Measurements from ENCODE around the gene VIT. TPM values are rescaled to one million over a fixed set of nuclear protein-coding genes. Genes with fewer than 3 reads are reported as not detected.

Gene VIT
- total and polyA plus RNA-seq, 9 donors: 2.9 to 29.7 (median 19.4) TPM

DNA sequence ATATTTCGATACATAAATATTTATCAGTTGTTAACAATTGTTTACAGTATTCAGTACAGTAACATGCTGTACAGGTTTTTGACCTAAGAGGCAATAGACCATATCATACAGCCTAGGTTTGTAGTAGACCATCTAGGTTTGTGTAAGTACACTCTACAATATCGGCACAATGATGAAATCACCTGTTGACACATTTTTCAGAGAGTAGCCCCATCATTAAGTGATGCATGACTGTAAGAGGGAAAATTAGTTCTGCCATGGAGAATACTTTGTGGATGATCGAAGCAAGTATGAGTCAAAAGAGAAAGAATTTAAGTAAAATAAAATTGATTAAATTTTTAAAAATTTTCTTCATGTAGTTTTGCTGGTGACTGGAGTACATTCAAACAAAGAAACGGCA, 32.6 kb downstream of the VIT start:
- Histone ChIP-seq H3K27me3 (no peaks in the 10 kb centered on the region), H3K27ac (no peak overlapping the region), H3K4me1 (ENCODE audit: insufficient read depth) (no peaks in the 10 kb centered on the region), H3K4me3 (no peak overlapping the region), H3K9me3 (no peaks in the 10 kb centered on the region), H3K36me3 (no peaks in the 10 kb centered on the region)
- intact Hi-C loops (cut with DNase I): no loop called here
- TF ChIP-seq EP300 (IDR thresholded peaks at IDR 0.05): no peak
- TF ChIP-seq, protein P1, sequence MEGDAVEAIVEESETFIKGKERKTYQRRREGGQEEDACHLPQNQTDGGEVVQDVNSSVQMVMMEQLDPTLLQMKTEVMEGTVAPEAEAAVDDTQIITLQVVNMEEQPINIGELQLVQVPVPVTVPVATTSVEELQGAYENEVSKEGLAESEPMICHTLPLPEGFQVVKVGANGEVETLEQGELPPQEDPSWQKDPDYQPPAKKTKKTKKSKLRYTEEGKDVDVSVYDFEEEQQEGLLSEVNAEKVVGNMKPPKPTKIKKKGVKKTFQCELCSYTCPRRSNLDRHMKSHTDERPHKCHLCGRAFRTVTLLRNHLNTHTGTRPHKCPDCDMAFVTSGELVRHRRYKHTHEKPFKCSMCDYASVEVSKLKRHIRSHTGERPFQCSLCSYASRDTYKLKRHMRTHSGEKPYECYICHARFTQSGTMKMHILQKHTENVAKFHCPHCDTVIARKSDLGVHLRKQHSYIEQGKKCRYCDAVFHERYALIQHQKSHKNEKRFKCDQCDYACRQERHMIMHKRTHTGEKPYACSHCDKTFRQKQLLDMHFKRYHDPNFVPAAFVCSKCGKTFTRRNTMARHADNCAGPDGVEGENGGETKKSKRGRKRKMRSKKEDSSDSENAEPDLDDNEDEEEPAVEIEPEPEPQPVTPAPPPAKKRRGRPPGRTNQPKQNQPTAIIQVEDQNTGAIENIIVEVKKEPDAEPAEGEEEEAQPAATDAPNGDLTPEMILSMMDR (IDR thresholded peaks at IDR 0.05): no peak
- TF ChIP-seq POLR2A (IDR thresholded peaks at IDR 0.05): no peak
- DNase-seq: no peak
- 63 to 69% (median 66%) methylated on average over 4 of the region's 4 CpGs for WGBS, 3 donors

DNA sequence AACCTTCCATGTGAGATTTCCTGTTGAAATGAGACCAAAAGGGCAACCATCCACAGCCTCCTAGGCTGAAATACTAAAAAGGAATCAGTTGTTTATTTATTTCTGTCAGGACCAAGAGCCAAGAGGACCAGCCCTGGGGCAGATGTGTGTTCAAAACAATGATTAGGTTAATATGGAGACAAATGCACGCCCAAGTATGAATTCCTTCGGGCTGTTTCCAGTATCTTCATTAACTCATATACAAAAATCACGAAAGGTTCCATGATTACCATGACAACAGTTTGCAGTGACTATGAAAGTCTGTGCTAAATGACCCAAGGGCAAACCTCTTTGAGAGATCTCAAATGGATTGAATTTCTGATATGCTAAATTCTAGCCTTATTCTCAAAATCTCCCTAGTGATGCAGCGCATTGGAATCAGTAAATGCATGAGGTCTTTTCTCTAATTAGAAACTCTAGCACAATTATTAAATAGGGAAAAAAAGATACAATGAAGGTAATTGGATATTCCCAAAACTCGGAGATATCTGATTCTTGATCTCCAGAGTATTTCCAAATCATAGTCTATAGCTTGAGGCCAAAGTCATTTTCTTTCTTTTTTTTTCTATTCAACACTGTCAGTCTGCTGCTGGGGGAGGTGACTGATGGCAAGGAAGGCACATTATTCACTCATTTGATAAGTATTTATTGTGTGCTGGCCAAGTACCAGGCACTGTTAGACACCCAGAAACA, 35.6 kb downstream of the VIT start:
- TF ChIP-seq EP300 (IDR thresholded peaks at IDR 0.05) (no peak), POLR2A (IDR thresholded peaks at IDR 0.05) (no peak)
- TF ChIP-seq, protein P1 (IDR thresholded peaks at IDR 0.05): no peak

DNA sequence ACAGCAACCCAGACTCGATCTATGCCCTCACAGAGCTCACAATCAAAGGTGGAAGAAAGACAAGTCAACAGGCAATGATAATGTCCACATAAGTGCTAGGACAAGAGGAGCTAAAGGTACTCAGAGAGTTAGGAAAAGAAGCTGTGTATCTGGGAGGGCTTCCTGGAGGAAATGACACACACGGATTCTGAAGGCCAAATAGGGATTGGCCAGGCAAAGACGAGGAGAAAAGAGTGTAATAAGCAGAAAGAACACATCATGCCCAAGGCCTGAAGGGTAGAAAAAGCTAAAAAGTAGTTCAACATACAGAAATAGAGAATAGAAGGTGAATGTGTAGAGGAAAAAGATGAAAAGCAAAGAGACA, 36.1 kb downstream of the VIT start:
- H3K27me3 ChIP-seq: no peaks in the 10 kb centered on the region
- no peak overlapping the region for H3K27ac ChIP-seq
- no peak for TF ChIP-seq POLR2A (IDR thresholded peaks at IDR 0.05)
- no peak for TF ChIP-seq EP300 (IDR thresholded peaks at IDR 0.05)
- TF ChIP-seq, protein P1 (IDR thresholded peaks at IDR 0.05): no peak
- no peaks in the 10 kb centered on the region for H3K4me1 ChIP-seq (ENCODE audit: insufficient read depth)
- intact Hi-C loops (cut with DNase I): no loop called here
- H3K4me3 ChIP-seq: no peak overlapping the region
- 85 to 92% (median 86%) methylated on average over 3 of the region's 3 CpGs for whole genome bisulfite sequencing, 3 donors
- H3K9me3 ChIP-seq: no peaks in the 10 kb centered on the region
- no peak for DNase-seq
- H3K36me3 ChIP-seq: no peaks in the 10 kb centered on the region

More for the DNA sequence above, 35.6 kb downstream of the VIT start:
- intact Hi-C loops (cut with DNase I): no loop called here
- Histone ChIP-seq H3K27ac (no peak overlapping the region), H3K9me3 (no peaks in the 10 kb centered on the region), H3K4me3 (no peak overlapping the region), H3K27me3 (no peaks in the 10 kb centered on the region), H3K4me1 (ENCODE audit: insufficient read depth) (no peaks in the 10 kb centered on the region), H3K36me3 (no peaks in the 10 kb centered on the region)
- WGBS, 3 donors: 55 to 69% (median 66%) methylated on average over 5 of the region's 5 CpGs
- DNase-seq: no peak

DNA sequence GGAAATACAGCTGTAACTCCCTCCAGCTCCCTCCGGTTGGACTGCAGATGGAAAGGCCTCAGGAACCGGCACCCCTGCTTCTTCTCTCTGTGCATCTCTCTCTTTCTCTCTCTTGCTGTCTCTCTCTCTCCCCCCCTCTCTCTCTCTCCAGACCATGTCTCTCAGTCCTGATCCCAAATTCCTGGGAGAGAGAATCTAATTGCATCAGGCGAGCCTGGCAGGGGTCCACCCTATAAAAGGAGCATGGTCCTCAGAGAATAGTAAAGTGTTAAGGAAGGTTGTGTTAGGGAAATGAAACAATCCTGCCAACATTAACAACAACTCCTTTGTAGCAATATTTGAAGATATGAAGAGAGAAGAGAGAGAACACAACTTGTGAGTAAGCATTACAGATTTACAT, 36.7 kb downstream of the VIT start:
- no peak overlapping the region for H3K27ac ChIP-seq
- TF ChIP-seq EP300 (IDR thresholded peaks at IDR 0.05) (no peak), POLR2A (IDR thresholded peaks at IDR 0.05) (no peak)
- TF ChIP-seq, protein P1 (IDR thresholded peaks at IDR 0.05): no peak
- WGBS, 3 donors: 73 to 84% (median 76%) methylated on average over 3 of the region's 3 CpGs

More for the DNA sequence above, 36.7 kb downstream of the VIT start:
- Histone ChIP-seq H3K4me1 (ENCODE audit: insufficient read depth) (no peaks in the 10 kb centered on the region), H3K36me3 (no peaks in the 10 kb centered on the region), H3K4me3 (no peak overlapping the region), H3K27me3 (no peaks in the 10 kb centered on the region), H3K9me3 (no peaks in the 10 kb centered on the region)
- intact Hi-C loops (cut with DNase I): no loop called here
- DNase-seq: no peak
